GM12873 (cell line): Measurements from ENCODE around the gene GRAP2.

ENCODE experiments used
- CTCF ChIP-seq: IDR thresholded peaks from 2 replicates; pipeline ENCODE4 v1.5.1; 2012; ENCODE audit warnings: low read depth, mild to moderate bottlenecking, moderate library complexity, low read length, control low read depth; ENCODE audit not compliant: insufficient read depth; ENCODE audit errors: missing control alignments

GRAP2 gene

GRCh38 chr22:39943337-39943736 lies 42.5 kb downstream of the GRAP2 start:
- peak; percentile 27 for TF ChIP-seq CTCF

- no peak for TF ChIP-seq CTCF
Measured at GRCh38 chr22:39943953-39944872, 43.3 kb downstream of the GRAP2 start.

- TF ChIP-seq CTCF, result no peak
Measured at GRCh38 chr22:39946126-39946502, 45.2 kb downstream of the GRAP2 start.

GRCh38 chr22:39946503-39947219 lies 45.8 kb downstream of the GRAP2 start:
- TF ChIP-seq CTCF, result no peak

GRCh38 chr22:39947220-39948216 lies 46.6 kb downstream of the GRAP2 start:
- TF ChIP-seq CTCF, result no peak

- no peak for TF ChIP-seq CTCF
Measured at GRCh38 chr22:39949964-39950737, 49.3 kb downstream of the GRAP2 start.
